ENCODE measurements around the gene GRID2. TPM values are rescaled to one million over a fixed set of nuclear protein-coding genes. Genes with fewer than 3 reads are reported as not detected.

Gene GRID2
- total RNA-seq, 6 donors from 2014 or later, result 0.76 TPM; not detected in 5

DNA sequence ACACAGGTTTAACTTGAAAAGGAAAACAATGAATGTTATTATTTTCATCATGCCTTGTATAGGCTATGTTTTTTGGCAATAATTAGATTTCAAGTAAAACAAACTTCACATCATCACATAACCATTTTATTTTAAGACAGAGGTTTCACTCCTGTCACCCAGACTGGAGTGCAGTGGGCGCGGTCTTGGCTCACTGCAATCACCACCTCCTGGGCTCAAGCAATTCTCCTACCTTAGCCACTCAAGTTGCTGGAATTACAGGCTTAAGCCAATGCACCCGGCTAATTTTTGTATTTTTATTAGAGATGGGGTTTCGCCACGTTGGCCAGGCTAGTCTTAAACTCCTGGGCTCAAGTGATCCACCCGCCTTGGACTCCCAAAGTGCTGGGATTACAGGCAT is 866.2 kb downstream of the GRID2 start:
- TF ChIP-seq POLR2A (IDR thresholded peaks at IDR 0.05), result no peak
- no peaks in the 10 kb centered on the region for H3K27me3 ChIP-seq
- H3K4me3 ChIP-seq, result no peak overlapping the region
- WGBS, 2 donors, result 71 to 83% methylated on average over 6 of the region's 6 CpGs
- DNase-seq, result peak in 1 of 2 donors; percentile 35
- H3K36me3 ChIP-seq, result no peaks in the 10 kb centered on the region
- no peak for ATAC-seq (ENCODE audit: low FRiP score in 2 of 2)
- no peak overlapping the region for H3K27ac ChIP-seq
- no peaks in the 10 kb centered on the region for H3K4me1 ChIP-seq
- no peaks in the 10 kb centered on the region for H3K9me3 ChIP-seq

DNA sequence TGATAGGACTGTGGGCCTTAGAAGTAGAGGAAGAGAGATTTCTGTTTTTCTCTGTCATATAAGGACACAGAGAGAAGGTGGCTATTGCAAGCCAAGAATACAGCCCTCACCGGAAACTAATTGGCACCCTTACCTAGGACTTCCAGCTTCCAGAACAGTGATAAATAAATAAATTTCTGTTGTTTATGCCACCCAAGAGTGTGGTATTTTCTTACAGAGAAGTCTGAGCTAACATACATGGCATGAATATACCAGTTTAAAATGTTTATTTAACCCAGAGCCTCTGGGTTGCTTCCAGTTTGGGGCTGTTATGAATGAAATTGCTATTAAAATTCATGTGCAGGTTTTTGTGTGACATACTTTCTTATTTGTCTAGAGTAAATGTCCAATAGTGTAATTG is 870.8 kb downstream of the GRID2 start:
- Histone ChIP-seq H3K27ac (no peak overlapping the region), H3K9me3 (no peaks in the 10 kb centered on the region), H3K4me3 (no peak overlapping the region), H3K27me3 (no peaks in the 10 kb centered on the region), H3K4me1 (no peaks in the 10 kb centered on the region), H3K36me3 (no peaks in the 10 kb centered on the region)
- TF ChIP-seq EP300 (IDR thresholded peaks at IDR 0.05) (no peak), POLR2AphosphoS5 (IDR thresholded peaks at IDR 0.05) (no peak), POLR2A (IDR thresholded peaks at IDR 0.05) (no peak)
- TF ChIP-seq, protein P1, sequence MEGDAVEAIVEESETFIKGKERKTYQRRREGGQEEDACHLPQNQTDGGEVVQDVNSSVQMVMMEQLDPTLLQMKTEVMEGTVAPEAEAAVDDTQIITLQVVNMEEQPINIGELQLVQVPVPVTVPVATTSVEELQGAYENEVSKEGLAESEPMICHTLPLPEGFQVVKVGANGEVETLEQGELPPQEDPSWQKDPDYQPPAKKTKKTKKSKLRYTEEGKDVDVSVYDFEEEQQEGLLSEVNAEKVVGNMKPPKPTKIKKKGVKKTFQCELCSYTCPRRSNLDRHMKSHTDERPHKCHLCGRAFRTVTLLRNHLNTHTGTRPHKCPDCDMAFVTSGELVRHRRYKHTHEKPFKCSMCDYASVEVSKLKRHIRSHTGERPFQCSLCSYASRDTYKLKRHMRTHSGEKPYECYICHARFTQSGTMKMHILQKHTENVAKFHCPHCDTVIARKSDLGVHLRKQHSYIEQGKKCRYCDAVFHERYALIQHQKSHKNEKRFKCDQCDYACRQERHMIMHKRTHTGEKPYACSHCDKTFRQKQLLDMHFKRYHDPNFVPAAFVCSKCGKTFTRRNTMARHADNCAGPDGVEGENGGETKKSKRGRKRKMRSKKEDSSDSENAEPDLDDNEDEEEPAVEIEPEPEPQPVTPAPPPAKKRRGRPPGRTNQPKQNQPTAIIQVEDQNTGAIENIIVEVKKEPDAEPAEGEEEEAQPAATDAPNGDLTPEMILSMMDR (IDR thresholded peaks at IDR 0.05), result no peak
- 69 to 76% methylated on average over 1 of the region's 1 CpG for WGBS, 2 donors
- DNase-seq (no peak), ATAC-seq (ENCODE audit: low FRiP score in 2 of 2) (no peak)

DNA sequence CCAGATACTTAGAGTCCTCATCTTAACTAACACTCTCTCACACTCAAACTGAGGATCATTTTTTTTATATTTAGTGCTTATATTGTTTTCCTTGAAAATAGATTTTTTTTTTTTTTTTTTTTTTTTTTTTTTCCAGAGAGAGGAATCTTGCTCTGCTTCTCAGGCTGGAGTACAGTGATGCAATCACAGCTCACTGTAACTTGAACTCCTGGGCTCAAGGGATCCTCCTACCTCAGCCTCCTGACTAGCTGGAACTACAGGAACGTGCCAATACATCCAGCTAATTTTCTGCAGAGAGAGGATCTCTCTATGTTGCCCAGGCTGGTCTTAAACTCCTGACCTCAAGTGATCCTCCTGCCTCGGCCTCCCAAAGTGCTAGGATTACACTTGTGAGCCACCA is 874.5 kb downstream of the GRID2 start:
- 57 to 71% methylated on average over 2 of the region's 2 CpGs for WGBS, 2 donors
- ATAC-seq (ENCODE audit: low FRiP score in 2 of 2) (no peak), DNase-seq (no peak)

DNA sequence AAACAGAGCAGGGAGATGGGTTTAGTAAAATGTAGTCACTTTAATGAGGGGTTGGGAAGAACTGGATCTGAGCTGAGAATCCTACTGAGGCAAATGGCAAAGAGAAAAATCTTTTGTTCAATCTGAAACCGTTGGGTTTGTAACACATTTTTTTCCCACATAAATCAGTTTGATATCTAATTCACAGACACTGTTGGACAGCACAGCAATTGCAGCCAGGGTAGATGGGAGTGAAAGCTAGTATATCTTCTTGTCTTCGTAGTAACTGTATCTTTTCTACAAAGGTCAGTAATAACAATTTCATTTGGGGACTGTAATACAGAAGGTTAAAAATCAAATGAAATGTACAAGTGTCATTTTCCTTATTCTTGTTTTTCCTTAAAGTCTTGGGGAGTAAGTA is 875.3 kb downstream of the GRID2 start:
- H3K36me3 ChIP-seq, result no peaks in the 10 kb centered on the region
- H3K27ac ChIP-seq, result no peak overlapping the region
- no peaks in the 10 kb centered on the region for H3K27me3 ChIP-seq
- ATAC-seq (ENCODE audit: low FRiP score in 2 of 2) (no peak), DNase-seq (no peak)
- H3K9me3 ChIP-seq, result no peaks in the 10 kb centered on the region
- WGBS, 2 donors, result 65 to 66% methylated on average over 2 of the region's 2 CpGs
- TF ChIP-seq POLR2A (IDR thresholded peaks at IDR 0.05) (no peak), POLR2AphosphoS5 (IDR thresholded peaks at IDR 0.05) (no peak), EP300 (IDR thresholded peaks at IDR 0.05) (no peak)
- TF ChIP-seq, protein P1 (IDR thresholded peaks at IDR 0.05), result no peak
- peaks cover 0 to 5% (median 0%) of the 10 kb centered on the region in 4 donors for H3K4me1 ChIP-seq
- no peak overlapping the region for H3K4me3 ChIP-seq

More for the DNA sequence above, 874.5 kb downstream of the GRID2 start:
- Histone ChIP-seq H3K9me3 (no peaks in the 10 kb centered on the region), H3K36me3 (no peaks in the 10 kb centered on the region), H3K4me1 (peaks cover 0 to 4% (median 0%) of the 10 kb centered on the region in 4 donors), H3K27ac (no peak overlapping the region), H3K27me3 (no peaks in the 10 kb centered on the region), H3K4me3 (no peak overlapping the region)
- no peak for TF ChIP-seq POLR2A (IDR thresholded peaks at IDR 0.05)
- no peak for TF ChIP-seq EP300 (IDR thresholded peaks at IDR 0.05)
- no peak for TF ChIP-seq POLR2AphosphoS5 (IDR thresholded peaks at IDR 0.05)
- TF ChIP-seq, protein P1 (IDR thresholded peaks at IDR 0.05), result no peak

DNA sequence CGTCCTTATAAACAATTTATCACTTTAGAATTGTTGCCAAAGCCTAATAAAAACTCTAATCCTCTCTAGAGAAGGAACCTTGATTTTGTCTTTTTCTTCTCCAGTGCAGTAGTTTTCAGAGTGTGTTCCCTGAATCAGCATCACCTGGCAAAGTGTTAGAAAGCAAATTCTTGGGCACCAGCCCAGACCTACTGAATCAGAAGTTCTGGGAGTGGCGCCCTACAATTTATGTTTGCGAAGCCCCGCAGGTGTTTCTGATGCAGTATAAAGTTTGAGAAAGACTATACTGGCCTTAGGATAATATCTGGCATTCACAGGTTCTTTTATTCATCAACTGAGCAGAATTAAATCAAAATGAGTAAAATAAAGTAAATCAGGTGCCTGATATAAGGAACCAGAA is 879.0 kb downstream of the GRID2 start:
- Histone ChIP-seq H3K36me3 (no peaks in the 10 kb centered on the region), H3K4me3 (no peak overlapping the region), H3K27me3 (no peaks in the 10 kb centered on the region), H3K9me3 (no peaks in the 10 kb centered on the region), H3K27ac (no peak overlapping the region), H3K4me1 (peaks cover 0 to 5% (median 0%) of the 10 kb centered on the region in 4 donors)
- ATAC-seq (ENCODE audit: low FRiP score in 2 of 2) (no peak), DNase-seq (peak in 1 of 2 donors; percentile 64)
- whole genome bisulfite sequencing, 2 donors, result 61 to 72% methylated on average over 4 of the region's 4 CpGs
- TF ChIP-seq EP300 (IDR thresholded peaks at IDR 0.05), result no peak
- no peak for TF ChIP-seq POLR2AphosphoS5 (IDR thresholded peaks at IDR 0.05)
- TF ChIP-seq, protein P1 (IDR thresholded peaks at IDR 0.05), result no peak
- no peak for TF ChIP-seq POLR2A (IDR thresholded peaks at IDR 0.05)

Measured in upper lobe of left lung (tissue), 6 donors.